Measurements from ENCODE around the gene MYO1E.
"Not testable (repeated sequence)": the region's sequence is repeated elsewhere in the genome, so short reads cannot be mapped to it uniquely, and the experiment has no call there.

MYO1E gene

GRCh38 chr15:59131969-59132562, 240.6 kb downstream of the MYO1E start:
- no peak for DNase-seq (ENCODE audit: low read depth)

- DNase-seq (ENCODE audit: low read depth): no peak
These were observed 241.2 kb downstream of the MYO1E start for GRCh38 chr15:59131456-59131855.

DNA sequence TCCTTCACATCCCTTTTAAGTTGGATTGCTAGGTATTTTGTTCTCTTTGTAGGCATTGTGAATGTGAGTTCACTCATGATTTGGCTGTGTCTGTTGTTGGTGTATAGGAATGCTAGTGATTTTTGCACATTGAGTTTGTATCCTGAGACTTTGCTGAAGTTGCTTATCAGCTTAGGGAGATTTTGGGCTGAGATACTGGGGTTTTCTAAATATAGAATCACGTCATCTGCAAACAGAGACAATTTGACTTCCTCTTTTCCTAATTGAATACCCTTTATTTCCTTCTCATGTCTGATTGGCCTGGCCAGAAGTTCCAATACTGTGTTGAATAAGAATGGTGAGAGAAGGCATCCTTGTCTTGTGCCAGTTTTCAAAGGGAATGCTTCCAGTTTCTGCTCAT, 245.4 kb downstream of the MYO1E start:
- DNase-seq (ENCODE audit: low read depth): not testable (repeated sequence)

GRCh38 chr15:59125683-59126082, 247.0 kb downstream of the MYO1E start:
- not testable (repeated sequence) for DNase-seq (ENCODE audit: low read depth)

DNA sequence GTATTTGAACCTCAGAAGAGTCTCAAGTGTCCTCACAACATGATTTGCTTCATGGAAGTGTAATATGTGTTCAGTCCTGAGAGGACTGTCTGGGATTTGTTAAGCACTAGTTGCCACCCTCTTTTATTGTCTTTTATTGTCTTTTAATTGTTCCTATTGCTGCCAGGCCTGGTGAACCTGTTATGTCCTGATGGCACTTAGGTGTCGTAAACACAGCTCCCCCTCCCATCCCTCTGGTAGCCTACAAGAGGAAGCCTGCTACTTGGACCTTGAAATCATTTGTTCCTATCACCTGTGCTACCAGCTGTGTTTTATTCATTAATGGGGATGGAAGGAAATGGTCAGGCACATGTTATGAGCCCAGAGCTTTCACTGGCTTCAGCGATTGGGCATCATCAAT, 248.4 kb downstream of the MYO1E start:
- no peak for DNase-seq (ENCODE audit: low read depth)

DNA sequence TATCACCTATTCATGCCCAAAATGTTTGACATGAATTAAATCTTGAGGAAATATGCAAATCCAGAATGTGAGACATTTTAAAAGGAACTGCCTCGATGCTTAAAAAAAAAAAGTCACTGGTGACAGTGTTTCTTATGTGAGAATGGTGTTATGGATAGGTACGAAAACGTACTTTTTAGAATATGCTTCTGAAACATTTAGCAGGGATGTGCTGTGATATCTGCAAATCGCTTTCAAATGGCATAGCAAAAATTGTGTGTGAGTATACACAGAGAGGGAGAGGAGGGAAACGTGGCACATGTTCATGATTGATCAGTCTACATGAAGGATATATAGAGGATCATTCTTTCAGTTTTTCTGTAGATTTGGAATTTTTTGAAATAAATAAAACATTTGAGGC, 251.7 kb downstream of the MYO1E start:
- no peak for DNase-seq (ENCODE audit: low read depth)

DNA sequence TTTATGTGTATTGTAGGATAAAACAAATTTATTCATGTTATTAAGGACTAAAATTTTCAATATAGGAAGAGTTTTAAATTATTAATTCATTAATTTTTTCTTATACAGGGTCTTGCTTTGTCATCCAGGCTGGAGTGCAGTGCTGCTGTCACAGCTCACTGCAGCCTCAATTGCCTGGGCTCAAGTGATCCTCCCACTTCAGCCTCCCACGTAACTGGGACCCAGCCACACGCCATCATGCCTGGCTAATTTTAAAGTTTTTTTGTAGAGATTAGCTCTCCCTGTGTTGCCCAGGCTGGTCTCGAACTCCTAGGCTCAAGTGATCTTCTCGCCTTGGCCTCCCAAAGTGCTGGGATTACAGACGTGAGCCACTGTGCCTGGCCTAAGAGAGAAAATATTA, 253.0 kb downstream of the MYO1E start:
- no peak for DNase-seq (ENCODE audit: low read depth)

DNA sequence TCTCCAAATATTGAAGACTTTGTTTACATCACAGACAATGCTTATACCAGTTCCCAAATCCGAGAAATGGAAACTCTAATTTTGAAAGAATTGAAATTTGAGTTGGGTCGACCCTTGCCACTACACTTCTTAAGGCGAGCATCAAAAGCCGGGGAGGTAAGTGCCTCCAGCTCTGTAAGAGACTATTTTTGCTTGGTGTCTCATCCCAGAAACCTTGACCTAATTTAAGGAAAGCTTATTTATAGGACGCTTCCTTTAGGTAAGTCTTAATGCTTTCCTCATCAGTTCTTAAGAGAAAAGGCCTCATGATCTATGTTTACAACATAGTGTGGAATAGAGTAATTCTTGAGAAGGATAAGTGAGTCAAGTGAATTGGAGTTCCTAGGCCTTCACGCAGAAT, 255.9 kb downstream of the MYO1E start:
- no peak for DNase-seq (ENCODE audit: low read depth)

DNA sequence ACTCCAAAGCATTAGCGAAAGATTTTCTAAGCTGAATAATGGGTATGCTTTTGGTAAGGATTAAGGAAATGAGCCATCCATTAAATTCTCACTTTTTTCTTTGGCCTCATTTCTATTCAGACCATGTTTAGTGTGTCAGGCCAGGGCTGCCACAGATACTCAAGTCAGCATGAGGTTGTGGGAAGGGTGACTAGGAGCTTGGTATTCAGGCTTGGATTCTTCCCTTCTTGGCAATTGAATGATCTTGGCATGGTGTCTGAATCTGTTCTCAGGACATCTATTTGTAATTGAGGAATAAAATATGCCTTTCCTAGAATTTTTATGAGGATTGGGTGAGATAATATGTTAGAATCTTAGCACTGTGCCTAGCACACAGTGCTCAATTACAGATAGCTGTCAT, 256.5 kb downstream of the MYO1E start:
- no peak for DNase-seq (ENCODE audit: low read depth)

DNA sequence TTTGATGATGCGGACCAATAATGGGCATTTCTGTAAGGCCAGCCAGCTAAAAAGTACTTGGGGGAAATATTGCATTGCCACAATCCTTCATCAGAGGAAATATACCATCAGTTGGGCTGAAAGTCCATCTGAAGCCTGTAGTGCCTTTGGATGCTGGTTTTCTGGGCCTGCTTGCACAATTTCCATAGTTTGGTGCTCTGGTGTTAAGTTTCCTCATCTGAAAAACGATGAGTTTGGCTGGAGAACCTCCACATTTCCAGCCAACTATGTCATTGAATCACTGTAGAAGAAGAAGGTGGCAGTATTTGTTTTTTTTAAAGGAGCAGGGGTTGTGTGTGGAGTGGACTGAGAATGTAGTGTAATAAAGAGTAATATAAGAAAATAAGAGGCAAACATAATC, 257.6 kb downstream of the MYO1E start:
- no peak for DNase-seq (ENCODE audit: low read depth)

DNA sequence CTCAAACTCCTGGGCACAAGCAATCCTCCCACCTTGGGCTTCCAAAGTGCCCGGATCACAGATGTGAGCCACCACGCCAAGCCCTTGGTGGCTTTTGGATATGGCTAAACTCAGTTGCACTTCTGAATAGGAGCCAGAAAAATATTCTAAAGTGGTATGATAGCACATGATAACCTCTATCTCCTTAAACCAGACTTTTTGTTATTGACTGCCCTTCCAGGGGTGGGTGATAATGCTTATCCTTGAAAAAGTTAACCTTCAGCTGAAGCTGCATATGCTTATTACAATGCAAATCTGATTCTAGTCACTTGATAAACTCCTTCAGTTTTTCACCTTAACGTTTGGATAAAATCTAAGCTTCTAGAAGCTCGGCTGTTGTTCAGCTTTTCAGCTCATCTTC, 261.4 kb downstream of the MYO1E start:
- DNase-seq (ENCODE audit: low read depth): no peak

DNA sequence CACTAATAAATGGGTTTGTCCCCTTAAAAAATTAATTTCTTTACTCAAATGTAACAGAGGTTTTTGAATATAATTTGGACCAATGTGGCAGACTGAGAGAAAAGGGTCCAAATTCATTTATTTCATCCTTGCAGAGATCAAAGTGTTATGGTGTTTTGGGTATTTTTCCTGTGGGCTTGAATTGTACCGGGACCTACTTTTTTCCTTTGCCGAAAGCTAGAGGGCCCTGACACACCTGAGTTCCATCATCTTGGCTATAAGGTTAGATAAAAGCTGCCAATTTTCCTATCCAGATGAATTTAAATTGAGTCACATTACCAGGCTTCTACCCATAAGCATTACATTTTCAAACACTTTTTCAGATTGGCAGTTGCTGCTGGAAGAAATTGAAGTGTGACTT, 266.8 kb downstream of the MYO1E start:
- no peak for DNase-seq (ENCODE audit: low read depth)

GRCh38 chr15:59104912-59105732, 267.5 kb downstream of the MYO1E start, which contains the start of gene CCNB2:
Gene CCNB2 (plus strand): TSS chr15:59105146. CDS start chr15:59105269, 123 bp downstream.
- DNase-seq (ENCODE audit: low read depth): peak; percentile 77

- DNase-seq (ENCODE audit: low read depth): no peak
These were observed 268.1 kb downstream of the MYO1E start for GRCh38 chr15:59104602-59104911.

- DNase-seq (ENCODE audit: low read depth): no peak
These were observed 273.4 kb downstream of the MYO1E start for GRCh38 chr15:59099162-59099685.

DNA sequence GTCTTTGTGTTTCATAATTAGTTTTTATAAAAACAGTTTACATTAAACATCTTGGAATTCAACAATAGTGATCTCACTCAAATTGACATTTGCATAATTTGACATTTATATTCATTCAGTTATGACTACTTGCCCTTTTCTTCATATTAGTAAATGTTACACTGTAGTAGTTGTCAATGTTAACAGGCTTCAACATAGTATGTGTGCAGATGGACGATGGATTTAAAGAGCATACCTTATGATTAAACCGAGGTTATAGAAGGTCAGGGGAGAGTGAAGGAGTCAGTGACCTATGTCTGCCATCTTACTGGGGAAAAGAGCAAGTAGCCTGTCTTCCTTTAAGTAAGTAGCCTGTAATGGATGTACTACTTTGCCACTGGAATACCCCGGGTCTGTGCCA, 276.2 kb downstream of the MYO1E start:
- DNase-seq (ENCODE audit: low read depth): no peak

- DNase-seq (ENCODE audit: low read depth): no peak
These were observed 278.6 kb downstream of the MYO1E start for GRCh38 chr15:59094077-59094476.

- DNase-seq (ENCODE audit: low read depth): no peak
These were observed 284.9 kb downstream of the MYO1E start for GRCh38 chr15:59087731-59088130.

Data from T follicular helper cell (primary cell).